Epithelial cell of prostate (primary cell): ENCODE measurements around the gene SCAMP2.

ENCODE experiments used
- DNase-seq: peaks from one replicate; pipeline ENCODE4 v3.0.0-alpha.2; 2011; ENCODE audit warnings: low read depth, low spot score
- H3K27ac ChIP-seq: fragments of 450-650 bp; 2 replicates; pipeline ENCODE4 v1.5.1; 2017; ENCODE audit warnings: mild to moderate bottlenecking

Gene SCAMP2

DNA sequence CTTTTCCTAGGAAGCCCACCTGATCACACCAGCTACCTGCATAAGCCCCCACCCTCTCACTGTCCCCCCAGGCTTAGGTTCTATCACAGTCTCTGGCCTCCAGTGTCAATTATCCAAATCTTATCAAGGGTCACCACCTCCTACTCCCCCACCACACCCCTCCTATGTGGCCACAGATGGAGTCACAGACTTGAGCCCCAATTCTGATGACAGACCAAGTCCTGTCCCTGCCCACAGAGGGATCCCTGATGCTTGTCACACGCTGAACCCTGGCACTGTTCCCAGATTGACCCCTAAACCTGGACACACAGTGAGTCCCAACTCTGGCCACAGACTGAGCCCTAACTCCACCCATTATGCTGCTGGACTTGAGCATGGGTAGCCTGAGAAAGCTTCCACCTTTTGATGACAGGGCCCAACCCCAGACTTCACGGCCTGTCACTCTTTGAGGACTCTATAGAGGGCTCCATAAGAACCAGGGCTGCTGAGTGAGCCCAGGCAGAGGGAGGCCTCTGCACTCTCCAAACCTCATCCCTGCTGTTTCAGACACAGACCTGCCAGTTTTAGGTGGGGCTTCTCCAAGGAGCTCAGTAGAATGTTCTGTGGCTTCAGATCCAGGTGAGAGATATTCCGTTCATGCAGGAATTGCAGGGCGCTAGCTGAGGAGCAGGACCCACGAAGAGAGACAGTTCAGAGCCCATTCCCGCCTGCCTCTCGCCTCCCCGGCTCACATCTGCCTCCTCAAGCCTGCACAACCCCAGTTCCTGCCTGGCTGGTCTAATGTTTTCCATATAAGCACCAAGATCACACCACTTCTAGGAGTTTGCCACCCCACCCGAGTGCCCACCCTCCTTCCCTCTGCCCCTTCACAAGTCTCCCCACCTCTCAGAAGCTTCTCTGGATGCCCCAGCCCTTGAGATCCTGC is 32.1 kb downstream of the SCAMP2 start:
- DNase-seq = no peak
- no peak overlapping the region for H3K27ac ChIP-seq

DNA sequence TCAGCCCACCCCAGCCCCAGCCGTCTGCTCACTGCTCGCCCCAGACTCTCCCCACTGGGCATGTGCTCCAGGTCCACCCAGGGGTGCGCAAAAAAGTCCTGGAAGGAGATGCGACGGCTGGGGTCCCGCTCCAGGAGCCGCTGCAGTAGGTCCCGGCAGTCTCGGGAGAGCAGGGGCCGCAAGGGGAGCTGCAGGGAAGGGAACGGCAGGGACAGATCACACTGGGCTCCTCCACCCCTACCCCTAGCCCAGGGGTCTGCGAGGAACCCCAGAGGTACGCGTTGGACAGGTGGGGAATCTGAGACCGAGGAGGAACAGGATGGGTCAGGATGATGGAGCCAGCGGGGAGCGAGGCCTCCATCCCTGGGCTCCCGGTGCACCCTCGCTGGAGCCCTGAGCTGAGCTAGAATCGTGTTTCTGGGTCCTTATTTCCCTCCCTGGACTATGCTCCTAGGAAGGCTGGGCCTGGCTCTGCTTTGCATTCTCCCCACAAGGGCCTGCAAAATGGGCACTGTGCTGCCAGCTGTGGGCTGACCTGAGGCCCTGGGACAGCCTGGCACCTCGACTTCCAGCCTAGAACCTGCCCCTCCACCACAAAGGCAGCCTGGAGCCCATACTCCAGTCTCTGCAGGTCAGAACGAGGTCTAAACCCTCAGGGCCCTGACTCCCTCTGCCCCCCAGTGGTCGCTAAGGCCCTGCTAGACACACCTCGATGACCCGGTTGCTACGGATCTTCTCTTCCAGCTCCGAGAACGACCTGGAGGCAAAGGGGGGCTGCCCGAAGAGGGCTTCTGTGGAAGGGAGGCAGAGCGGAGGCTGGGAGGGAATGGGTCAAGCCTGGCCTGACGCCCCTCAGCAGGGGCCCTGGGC is 33.4 kb downstream of the SCAMP2 start:
- no peak for DNase-seq

DNA sequence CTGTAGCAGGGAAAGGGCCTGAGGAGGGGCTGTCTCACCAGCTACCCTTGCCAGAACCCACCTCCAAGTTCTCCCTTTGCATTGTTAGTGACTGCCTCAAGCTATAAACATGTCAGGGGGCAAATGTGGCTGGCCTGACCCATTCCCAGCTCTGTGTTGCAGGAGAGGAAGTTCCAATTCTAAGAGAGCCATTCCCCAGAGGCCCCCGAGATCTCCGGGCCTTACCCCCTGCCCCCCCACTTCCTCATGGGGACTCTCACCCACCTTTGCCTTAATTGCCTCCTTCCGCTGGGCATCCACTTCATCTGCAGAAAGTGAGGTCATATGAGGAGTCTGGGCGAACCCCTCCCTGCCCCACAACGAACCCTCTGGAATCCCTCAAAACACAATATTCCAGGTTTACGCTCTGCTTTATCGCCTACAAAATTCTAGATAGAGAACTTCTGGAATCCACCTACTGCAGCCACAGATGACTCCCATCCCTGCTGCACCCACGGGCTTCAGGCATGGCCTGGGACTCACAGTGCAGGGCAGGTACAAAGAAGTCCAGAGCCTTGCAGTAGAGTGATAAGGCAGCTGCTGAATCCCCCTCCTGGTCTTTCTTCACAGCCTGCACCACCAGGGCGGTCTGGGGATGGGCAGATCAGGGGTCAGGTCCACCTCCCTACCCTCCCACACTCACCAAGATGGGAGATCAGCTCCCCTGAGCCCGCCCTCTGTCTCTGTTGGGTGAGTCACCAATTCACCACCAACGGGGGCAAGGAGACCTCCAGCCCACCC is 34.2 kb downstream of the SCAMP2 start:
- no peak overlapping the region for H3K27ac ChIP-seq
- no peak for DNase-seq

More for the DNA sequence above, 33.4 kb downstream of the SCAMP2 start:
- no peak overlapping the region for H3K27ac ChIP-seq

DNA sequence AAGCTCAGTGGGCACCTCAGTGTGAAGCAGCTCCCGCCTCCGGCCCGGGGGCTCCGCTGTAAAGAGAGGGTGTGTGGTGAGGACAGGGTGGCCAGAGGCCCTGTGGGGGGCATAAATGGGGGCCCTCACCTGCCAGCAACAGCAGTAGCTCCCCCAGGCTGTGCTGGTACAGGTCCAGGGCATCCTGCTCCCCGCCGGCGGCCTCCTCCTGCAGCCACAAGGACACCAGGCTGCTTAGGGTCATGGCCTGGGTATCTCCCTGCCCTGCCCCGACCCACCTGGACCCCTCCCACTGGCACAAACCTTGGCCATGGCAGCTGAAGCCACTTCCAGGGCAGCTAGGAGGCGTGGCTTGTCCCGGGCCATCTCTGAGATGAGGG is 35.0 kb downstream of the SCAMP2 start:
- no peak overlapping the region for H3K27ac ChIP-seq
- no peak for DNase-seq

DNA sequence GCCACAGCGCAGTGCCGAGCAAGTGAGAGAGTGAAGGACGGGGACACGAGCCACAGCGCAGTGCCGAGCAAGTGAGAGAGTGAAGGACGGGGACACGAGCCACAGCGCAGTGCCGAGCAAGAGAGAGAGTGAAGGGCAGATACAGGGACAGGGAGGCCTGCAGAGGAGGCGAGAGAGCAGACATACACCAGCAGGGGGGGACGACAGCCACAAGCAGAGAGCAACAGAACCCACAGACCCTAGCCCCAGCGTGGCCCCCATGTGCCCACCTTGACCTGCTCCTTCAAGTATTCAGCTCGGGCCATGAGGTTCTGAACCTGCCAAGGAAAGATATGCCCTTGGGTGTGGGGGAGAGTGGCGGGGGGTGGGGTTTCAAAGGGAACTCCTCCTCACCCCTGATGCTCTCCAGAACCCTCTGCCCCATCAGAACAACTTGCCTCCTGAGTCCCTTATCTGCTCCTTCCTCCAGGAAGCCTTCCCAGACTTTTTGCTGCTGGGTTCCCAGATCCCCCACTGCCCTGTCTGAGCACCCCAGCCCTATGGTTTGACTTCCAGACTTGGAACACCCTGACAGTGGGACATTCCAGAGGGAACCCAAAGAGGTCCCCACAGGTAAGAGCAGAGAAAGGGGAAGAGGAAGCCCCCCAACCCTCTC is 35.6 kb downstream of the SCAMP2 start:
- H3K27ac ChIP-seq = no peak overlapping the region
- DNase-seq = no peak

DNA sequence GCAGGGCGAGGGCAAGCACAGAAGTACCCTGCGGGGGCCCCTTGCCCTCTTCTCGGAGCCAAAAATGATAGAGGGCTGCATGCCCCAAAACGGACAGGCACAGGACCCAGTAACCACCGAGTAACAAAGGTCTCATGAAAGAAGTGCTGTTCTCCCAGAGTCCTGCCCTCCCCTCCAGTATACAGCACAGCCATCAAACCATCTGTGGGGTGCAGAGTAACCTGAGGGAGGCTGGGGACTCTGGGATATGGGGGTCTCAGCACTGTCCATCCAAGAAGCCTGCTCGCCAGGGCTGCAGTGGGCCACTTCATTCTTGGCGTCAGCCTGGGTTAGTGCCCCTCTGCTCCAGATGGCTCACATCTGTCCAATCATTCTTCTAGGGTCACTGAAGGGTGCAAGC is 36.3 kb downstream of the SCAMP2 start:
- no peak overlapping the region for H3K27ac ChIP-seq
- no peak for DNase-seq

DNA sequence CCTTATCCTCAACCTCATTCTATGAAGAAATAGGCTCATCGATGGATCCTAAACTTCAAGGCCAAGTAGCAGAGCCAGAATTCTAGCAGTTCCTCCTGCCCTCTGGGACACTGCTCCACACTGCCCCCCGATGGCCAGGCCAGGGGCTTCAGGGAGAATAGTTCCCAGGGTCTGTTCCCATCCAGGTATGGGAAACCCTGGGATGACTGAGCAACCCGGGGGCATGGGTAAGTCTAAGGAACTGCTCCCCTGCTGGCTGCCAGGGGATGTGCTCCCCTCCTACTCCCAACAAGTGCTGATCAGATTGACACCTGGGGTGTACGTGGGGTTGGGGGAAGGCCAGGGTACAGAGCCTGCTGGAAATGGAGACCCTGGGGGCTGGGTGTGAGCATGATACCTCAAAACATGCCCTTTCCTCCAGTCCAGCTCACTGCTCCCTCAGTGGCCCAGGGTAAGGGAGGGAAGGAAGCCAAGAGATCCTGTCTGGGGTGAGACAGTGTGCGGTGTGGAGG is 37.8 kb downstream of the SCAMP2 start:
- DNase-seq = no peak

DNA sequence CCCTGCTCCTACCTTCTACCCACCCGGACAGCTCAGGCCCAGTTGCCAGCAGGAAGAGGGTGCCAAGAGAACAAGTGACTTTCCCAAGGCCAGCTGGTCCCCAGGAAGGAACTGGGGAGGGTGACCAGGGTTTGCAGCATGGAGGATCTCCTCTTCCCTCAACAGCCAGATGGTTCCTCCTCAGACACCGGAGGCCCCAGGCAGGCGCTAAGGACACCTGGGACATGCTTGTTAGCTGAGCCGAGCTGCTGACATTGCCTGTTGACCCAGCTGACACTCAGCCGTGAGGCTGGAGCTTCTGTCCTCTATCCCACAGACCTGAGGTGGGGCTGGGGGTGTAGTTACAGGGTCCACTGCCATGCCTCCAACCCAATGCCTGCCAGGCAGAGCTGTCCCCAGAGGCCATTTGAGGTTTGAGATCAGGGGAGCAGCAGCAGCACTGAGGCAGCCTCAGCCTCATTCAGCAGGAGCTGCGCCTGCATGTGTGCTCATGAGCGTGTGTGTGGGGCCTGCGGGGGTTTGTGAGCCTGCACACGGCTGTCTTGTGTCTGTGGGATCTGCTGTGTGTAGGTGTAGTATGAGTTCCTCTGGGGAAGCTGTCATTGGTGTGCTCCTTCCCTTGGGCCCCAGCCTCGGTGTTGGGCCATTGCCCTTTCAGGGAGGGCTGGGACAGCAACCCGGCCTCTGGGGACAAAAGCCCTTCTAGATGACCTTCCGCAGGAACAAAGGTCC is 39.6 kb downstream of the SCAMP2 start:
- DNase-seq = no peak
- no peak overlapping the region for H3K27ac ChIP-seq

More for the DNA sequence above, 37.8 kb downstream of the SCAMP2 start:
- no peak overlapping the region for H3K27ac ChIP-seq

DNA sequence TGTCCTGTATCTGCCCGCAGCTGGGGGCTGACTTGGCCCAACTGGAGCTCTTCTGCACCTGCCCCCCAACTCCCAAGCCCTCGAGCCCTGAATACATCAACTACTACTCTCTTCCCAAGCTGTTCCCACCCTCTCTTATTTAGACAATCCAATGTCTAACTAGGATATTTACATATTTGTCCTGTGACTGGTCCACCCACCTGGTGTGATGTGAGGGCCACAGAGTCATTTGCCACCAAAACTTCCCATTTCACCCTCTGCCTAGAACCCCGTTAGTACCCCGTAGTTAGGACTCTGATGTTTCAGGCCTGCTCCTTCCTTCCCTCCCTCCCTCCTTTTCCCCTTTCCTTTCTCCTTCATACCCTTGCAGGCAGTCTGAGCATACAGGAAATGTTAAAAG is 40.3 kb downstream of the SCAMP2 start:
- no peak overlapping the region for H3K27ac ChIP-seq
- DNase-seq = no peak

DNA sequence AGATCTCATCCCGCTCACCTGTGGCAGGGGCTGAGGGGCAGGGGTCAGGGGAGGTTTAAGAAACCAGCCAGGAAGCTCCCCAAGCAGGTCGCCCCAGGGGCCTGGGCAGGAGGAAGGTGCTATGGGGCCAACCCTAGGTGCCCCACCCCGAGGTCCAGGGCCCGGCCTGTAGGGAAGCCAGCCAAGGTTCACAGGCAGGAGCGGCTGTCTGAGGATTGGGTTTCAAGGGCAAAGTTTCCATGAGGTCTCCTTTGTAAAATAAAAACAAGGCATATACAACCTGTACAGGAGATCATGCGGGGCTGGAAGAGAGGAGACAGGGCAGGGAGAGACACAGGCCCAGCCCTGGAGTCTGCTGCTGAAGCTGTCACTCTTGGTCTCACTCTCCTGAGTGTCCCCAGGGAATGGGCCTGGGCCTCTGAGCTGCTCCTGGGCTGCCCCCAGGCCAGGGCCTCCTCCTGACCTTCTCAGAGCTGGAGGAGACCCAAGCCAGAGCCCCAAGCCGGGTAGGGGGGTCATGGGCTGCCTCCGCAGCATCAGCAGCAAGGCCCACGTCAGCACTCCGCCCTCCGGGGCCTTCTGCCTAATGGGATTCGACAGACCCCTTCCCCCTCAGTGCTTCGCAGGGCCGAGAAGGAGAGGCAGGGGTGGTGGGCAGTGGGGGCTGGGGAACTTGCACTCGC is 41.2 kb downstream of the SCAMP2 start:
- DNase-seq = no peak
- H3K27ac ChIP-seq = no peak overlapping the region

DNA sequence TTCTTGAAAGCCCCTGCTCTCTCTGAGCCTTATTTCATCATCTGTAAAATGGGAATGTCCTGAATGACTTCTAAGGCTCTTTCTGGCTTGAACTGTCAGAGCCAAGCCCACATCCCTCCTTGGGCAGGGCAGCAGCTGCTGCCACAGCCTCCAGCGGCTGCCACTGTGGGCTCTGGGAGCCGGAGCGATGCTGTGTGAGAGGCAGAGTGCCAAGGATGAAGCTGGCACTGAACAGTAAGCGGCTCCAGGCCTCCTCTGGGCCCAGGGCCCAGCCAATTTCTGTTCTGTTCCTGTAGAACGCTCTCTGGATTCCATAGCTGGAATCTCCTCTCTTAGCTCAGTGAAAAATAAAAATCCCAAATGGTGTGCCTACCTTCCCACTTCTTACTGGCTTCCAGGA is 42.3 kb downstream of the SCAMP2 start:
- H3K27ac ChIP-seq = no peak overlapping the region
- DNase-seq = no peak

DNA sequence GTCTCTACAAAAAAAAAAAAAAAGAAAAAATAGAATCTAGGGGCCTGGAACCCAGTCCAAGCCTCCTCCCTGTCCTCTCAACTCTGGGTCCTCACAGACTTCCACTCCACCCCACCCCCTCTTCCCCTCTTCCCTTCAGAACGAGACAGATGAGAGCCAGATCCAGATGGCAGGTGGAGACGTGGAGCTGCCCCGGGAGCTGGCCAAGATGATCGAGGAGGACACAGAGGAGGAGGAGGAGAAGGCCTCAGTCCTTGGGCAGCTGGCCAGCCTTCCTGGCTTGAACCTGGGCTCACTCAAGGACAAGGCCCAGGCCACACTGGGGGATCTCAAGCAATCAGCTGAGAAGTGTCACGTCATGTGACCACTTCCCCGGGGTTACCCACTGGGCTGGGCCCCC is 43.2 kb downstream of the SCAMP2 start:
- no peak overlapping the region for H3K27ac ChIP-seq
- DNase-seq = no peak

DNA sequence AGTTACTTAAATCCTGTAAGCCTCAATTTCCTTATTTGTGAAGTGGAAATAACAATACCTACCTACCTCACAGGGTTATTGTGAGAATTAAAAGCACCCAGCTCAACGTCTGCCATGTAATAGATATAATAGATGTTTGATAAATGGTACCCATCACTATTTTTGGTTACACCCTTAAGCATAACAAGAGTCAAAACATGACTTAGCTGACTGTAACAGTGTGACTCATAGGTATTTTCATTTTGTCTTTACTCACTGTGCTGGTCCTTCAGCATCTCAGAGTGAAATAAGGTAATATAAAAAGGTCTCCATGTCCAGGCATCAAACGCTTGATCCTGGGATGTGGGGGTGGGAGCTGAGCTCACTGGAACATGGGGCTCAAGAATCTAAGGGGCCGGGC is 43.7 kb downstream of the SCAMP2 start:
- no peak for DNase-seq
- H3K27ac ChIP-seq = no peak overlapping the region

DNA sequence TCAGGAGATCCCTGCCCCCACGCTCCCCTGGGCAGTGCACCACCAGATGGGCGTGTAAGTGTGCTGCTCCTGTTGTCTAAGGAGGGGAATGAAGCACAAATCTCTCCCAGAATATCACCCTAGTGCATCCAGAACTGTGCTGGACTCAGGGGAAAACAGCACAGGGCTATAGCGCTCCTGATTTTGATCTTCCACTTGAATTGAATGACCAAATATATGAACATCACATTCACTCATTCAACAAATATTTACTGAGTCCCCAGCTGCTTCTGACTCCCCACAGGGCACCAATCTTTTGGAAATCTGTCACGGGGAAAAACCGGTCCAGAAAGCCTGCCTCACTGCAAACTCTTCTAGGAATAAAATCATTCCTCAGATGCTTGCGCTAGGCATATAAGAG is 44.3 kb downstream of the SCAMP2 start:
- DNase-seq = no peak
- H3K27ac ChIP-seq = no peak overlapping the region

DNA sequence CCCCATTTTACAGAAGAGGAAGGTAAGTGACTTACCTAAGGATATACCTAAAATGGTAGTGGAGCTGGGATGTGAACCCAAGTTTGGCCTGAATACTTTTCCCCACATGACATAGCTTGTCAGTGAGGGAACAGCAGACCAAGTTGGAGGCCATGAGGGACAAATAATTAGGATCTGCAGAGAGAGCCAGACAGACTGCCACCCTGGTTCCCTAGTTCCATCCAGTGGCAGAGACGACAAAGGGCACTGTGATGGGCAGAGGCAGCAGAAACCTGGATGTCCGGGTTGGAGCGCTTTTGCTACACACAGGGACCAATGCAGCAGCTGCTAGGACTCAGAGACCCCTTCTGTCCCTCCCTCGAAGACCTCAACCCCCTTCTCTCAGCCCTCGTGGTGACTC is 45.6 kb downstream of the SCAMP2 start:
- DNase-seq = no peak
- no peak overlapping the region for H3K27ac ChIP-seq

DNA sequence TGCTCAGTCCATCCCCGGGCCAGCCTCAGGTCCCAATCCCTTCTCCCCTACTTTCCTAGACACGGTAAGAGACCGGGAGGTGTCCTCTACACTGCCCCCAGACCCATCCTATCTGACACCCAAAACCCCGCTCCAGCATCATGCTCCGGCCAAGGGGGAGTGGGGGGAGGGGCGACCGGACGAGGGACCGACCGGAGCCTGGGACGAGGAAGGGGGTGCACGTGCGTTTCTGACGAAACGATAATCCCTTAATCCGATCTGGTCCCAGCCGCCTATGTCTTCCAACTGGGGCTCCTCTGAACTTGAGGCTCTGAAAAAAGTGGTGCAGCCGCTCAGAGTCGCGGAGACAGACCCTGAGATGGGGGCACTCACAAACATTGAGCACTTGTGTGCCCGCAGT is 46.2 kb downstream of the SCAMP2 start:
- DNase-seq = no peak
- no peak overlapping the region for H3K27ac ChIP-seq

DNA sequence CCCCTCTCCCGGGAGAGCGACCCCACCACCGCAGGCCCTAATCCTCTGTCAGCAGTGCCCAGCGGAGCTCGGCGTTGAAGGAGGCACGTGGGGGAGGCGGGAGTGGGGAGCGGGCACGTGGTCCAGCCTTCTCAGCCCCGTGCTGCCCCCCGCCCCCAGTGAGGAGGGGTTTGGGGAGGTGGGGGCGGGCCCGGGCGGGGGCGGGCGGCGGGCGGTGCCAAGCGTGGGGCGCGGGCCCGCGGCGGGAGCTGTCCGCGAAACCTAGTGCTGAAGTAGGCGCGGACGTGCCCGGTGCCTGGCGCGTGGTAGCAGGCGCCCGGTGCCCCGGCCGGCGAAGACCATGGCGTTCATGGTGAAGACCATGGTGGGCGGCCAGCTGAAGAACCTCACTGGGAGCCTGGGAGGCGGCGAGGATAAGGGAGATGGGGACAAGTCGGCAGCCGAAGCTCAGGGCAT is 46.8 kb downstream of the SCAMP2 start, which contains the start of gene CPLX3:
Gene CPLX3, plus strand, starts transcription at position 264 of the 456 bp plus-strand sequence. Its CDS starts 77 bp downstream, at position 341.
- no peak within 1 kb of the TSS for H3K27ac ChIP-seq
- DNase-seq = no peak

DNA sequence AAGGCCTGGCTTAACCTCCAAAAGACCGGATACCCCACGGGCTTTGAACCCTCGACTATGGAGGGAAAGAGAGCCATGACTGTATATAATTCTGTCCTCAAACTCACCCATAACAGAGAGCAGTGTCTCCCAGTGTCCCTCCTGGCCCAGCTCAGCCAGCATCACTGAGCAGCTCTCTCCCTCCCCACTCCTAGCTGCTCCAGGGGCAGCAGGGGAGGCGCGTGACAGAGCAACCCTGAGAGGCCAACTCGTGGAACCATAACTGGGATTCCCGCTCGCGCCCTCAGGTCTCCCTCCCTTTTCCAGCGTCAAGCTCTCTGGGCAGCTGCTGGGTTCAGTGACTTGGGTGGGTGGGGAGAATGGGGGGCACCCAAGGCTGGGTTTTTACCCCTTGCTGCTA is 47.3 kb downstream of the SCAMP2 start:
- no peak overlapping the region for H3K27ac ChIP-seq
- DNase-seq = no peak
